Fibroblast of the aortic adventitia (primary cell): Measurements from ENCODE around the gene NPW. TPM values are rescaled to one million over a fixed set of nuclear protein-coding genes. Genes with fewer than 3 reads are reported as not detected.
A peak's percentile ranks its signal among the peaks of the same experiment; 100 is the strongest.
"Not testable (repeated sequence)": the region's sequence is repeated elsewhere in the genome, so short reads cannot be mapped to it uniquely, and the experiment has no call there.

Experiments
- DNase-seq: peaks from one replicate; pipeline ENCODE4 v3.0.0-alpha.2; 2010; ENCODE audit warnings: low read depth
- H3K4me3 ChIP-seq: 2 replicates; pipeline ENCODE4 v1.5.1; 2011; ENCODE audit warnings: low read depth, mild to moderate bottlenecking, control low read depth, low read length, moderate library complexity
- CTCF ChIP-seq: IDR thresholded peaks from 2 replicates; pipeline ENCODE4 v1.5.1; 2011; ENCODE audit warnings: mild to moderate bottlenecking, low read length, control low read depth, inconsistent platforms; ENCODE audit not compliant: insufficient read depth
- total RNA-seq: library from RNA; depleted of rRNA; stranded (reverse); fragments of >200 nt; gene quantifications from 2 replicates; pipeline ENCODE4 v1.2.3, GENCODE V29; 2012; ENCODE audit warnings: low replicate concordance

The NPW gene
- total RNA-seq, 1 donor = 0.45 TPM

- TF ChIP-seq CTCF = no peak
- peak overlapping the region; percentile 81 for H3K4me3 ChIP-seq
- DNase-seq = peak; percentile 80
Observed at GRCh38 chr16:2008009-2008526, 11.5 kb upstream of the NPW start.

GRCh38 chr16:2008631-2009163, 10.9 kb upstream of the NPW start:
- DNase-seq = peak; percentile 61
- TF ChIP-seq CTCF = no peak
- peak overlapping the region; percentile 81 for H3K4me3 ChIP-seq

GRCh38 chr16:2009164-2009711, 10.3 kb upstream of the NPW start:
- DNase-seq = no peak
- TF ChIP-seq CTCF = no peak
- H3K4me3 ChIP-seq = peak overlapping the region; percentile 81

GRCh38 chr16:2009791-2010510, 9.6 kb upstream of the NPW start, which contains the start of gene ZNF598:
ZNF598 (minus strand) TSS chr16:2009821.
- H3K4me3 ChIP-seq = peak within 1 kb of the TSS; percentile 96
- no peak for TF ChIP-seq CTCF
- peak; percentile 78 for DNase-seq

- H3K4me3 ChIP-seq, DNase-seq: not testable (repeated sequence)
Observed at GRCh38 chr16:2011726-2012125, 7.9 kb upstream of the NPW start.

GRCh38 chr16:2013527-2013926, 6.1 kb upstream of the NPW start:
- H3K4me3 ChIP-seq = no peak overlapping the region
- no peak for TF ChIP-seq CTCF
- DNase-seq = no peak
